HG02840 (cell line): ENCODE results near the gene PPP1R13B.

Source experiments
- ATAC-seq: cut with Tn5 transposase; IDR thresholded peaks from one replicate; pipeline ENCODE4 v1.9.1; 2021; ENCODE audit warnings: mild to moderate bottlenecking, moderate library complexity, moderate number of reproducible peaks; ENCODE audit not compliant: unreplicated experiment, low FRiP score

The PPP1R13B gene

GRCh38 chr14:103881268-103882201 lies 34.2 kb upstream of the PPP1R13B start:
- no peak for ATAC-seq

- no peak for ATAC-seq
Observed at GRCh38 chr14:103880348-103881267, 33.2 kb upstream of the PPP1R13B start.

GRCh38 chr14:103879570-103880347 lies 32.4 kb upstream of the PPP1R13B start:
- no peak for ATAC-seq

- no peak for ATAC-seq
Observed at GRCh38 chr14:103879118-103879569, 31.8 kb upstream of the PPP1R13B start.

GRCh38 chr14:103878180-103878579 lies 30.8 kb upstream of the PPP1R13B start:
- no peak for ATAC-seq

GRCh38 chr14:103875010-103875409 lies 27.6 kb upstream of the PPP1R13B start:
- no peak for ATAC-seq

GRCh38 chr14:103872481-103873113 lies 25.2 kb upstream of the PPP1R13B start:
- no peak for ATAC-seq

- no peak for ATAC-seq
Observed at GRCh38 chr14:103871596-103872480, 24.5 kb upstream of the PPP1R13B start.

- ATAC-seq: no peak
Observed at GRCh38 chr14:103870891-103871595, 23.7 kb upstream of the PPP1R13B start.

GRCh38 chr14:103870144-103870876 lies 22.9 kb upstream of the PPP1R13B start:
- ATAC-seq: no peak

- ATAC-seq: no peak
Observed at GRCh38 chr14:103869406-103870143, 22.2 kb upstream of the PPP1R13B start.

- ATAC-seq: no peak
Observed at GRCh38 chr14:103868242-103868897, 21.0 kb upstream of the PPP1R13B start.

GRCh38 chr14:103867523-103867953 lies 20.2 kb upstream of the PPP1R13B start:
- no peak for ATAC-seq

- ATAC-seq: no peak
Observed at GRCh38 chr14:103867020-103867419, 19.6 kb upstream of the PPP1R13B start.

- no peak for ATAC-seq
Observed at GRCh38 chr14:103863245-103863644, 15.9 kb upstream of the PPP1R13B start.

- ATAC-seq: no peak
Observed at GRCh38 chr14:103862393-103862782, 15.0 kb upstream of the PPP1R13B start.
